OCI-LY1 (cell line): ENCODE data around the gene GBP5.

Experiments used
- CTCF ChIP-seq: fragments of 200-600 bp; sonication (generic), shearing (Covaris generic); IDR thresholded peaks from 2 replicates; pipeline ENCODE4 v1.5.1; 2017; ENCODE audit warnings: mild to moderate bottlenecking, antibody characterized with exemption, low read length, moderate library complexity, mixed read lengths
- EZH2 ChIP-seq: fragments of 200-600 bp; sonication (generic), shearing (Covaris generic); IDR thresholded peaks from 2 replicates; pipeline ENCODE4 v1.8.0; 2017; ENCODE audit warnings: borderline replicate concordance, mixed run types, mild to moderate bottlenecking, antibody characterized with exemption, low read length, moderate library complexity, mixed read lengths

- TF ChIP-seq CTCF (no peak), EZH2 (no peak)
Measured at GRCh38 chr1:89262643-89263042, 10.0 kb downstream of the GBP5 start.
